GM21367 (cell line): Measurements from ENCODE around the gene PPEF2.

Experiments
- ATAC-seq: cut with Tn5 transposase; IDR thresholded peaks from one replicate; pipeline ENCODE4 v1.9.1; 2021; ENCODE audit not compliant: unreplicated experiment

Gene PPEF2

GRCh38 chr4:75898536-75898935 is 3.7 kb downstream of the PPEF2 start:
- no peak for ATAC-seq

GRCh38 chr4:75895744-75896314 is 6.4 kb downstream of the PPEF2 start:
- ATAC-seq, result no peak

GRCh38 chr4:75892508-75892907 is 9.7 kb downstream of the PPEF2 start:
- no peak for ATAC-seq

- no peak for ATAC-seq
Observed at GRCh38 chr4:75891611-75892010, 10.6 kb downstream of the PPEF2 start.

- no peak for ATAC-seq
Observed at GRCh38 chr4:75889537-75890199, 12.6 kb downstream of the PPEF2 start.

GRCh38 chr4:75886104-75886503 is 16.1 kb downstream of the PPEF2 start:
- no peak for ATAC-seq

- ATAC-seq, result no peak
Observed at GRCh38 chr4:75881476-75881875, 20.8 kb downstream of the PPEF2 start.

- ATAC-seq, result no peak
Observed at GRCh38 chr4:75880278-75880677, 22.0 kb downstream of the PPEF2 start.

- ATAC-seq, result no peak
Observed at GRCh38 chr4:75878246-75878756, 24.0 kb downstream of the PPEF2 start.

GRCh38 chr4:75876218-75876617 is 26.0 kb downstream of the PPEF2 start:
- ATAC-seq, result no peak

- ATAC-seq, result no peak
Observed at GRCh38 chr4:75869100-75869499, 33.2 kb downstream of the PPEF2 start.

GRCh38 chr4:75867130-75867529 is 35.1 kb downstream of the PPEF2 start:
- ATAC-seq, result no peak

GRCh38 chr4:75860606-75861005 is 41.6 kb downstream of the PPEF2 start:
- ATAC-seq, result no peak

GRCh38 chr4:75858721-75859120 is 43.5 kb downstream of the PPEF2 start:
- no peak for ATAC-seq

GRCh38 chr4:75849461-75849860 is 52.8 kb downstream of the PPEF2 start:
- no peak for ATAC-seq

GRCh38 chr4:75848891-75849290 is 53.4 kb downstream of the PPEF2 start:
- ATAC-seq, result no peak

GRCh38 chr4:75848171-75848760 is 54.0 kb downstream of the PPEF2 start:
- peak; percentile 58 for ATAC-seq

GRCh38 chr4:75845992-75846391 is 56.3 kb downstream of the PPEF2 start:
- no peak for ATAC-seq

- no peak for ATAC-seq
Observed at GRCh38 chr4:75844151-75844662, 58.0 kb downstream of the PPEF2 start.

GRCh38 chr4:75843596-75843995 is 58.7 kb downstream of the PPEF2 start:
- no peak for ATAC-seq

GRCh38 chr4:75841641-75842520 is 60.4 kb downstream of the PPEF2 start:
- no peak for ATAC-seq
